BJ (cell line): ENCODE results near the gene RPS6KA2. TPM values are rescaled to one million over a fixed set of nuclear protein-coding genes. Genes with fewer than 3 reads are reported as not detected.
"Not testable (repeated sequence)": the region's sequence is repeated elsewhere in the genome, so short reads cannot be mapped to it uniquely, and the experiment has no call there.

Experiments
- CTCF ChIA-PET: fragments of 350-600 bp; formaldehyde crosslinking; extraction: SDS; loops from one replicate; lab custom pipeline; 2021; ENCODE audit warnings: antibody characterized with exemption, inconsistent platforms; lab: Yijun Ruan, JAX
- POLR2A ChIA-PET: fragments of 300-600 bp; sonication (Branson Sonifier 250); formaldehyde crosslinking; extraction: SDS; loops from one replicate; lab custom pipeline; 2021; ENCODE audit warnings: antibody characterized with exemption; lab: Charles Lee
- DNase-seq: peaks from one replicate; pipeline ENCODE4 v3.0.0-alpha.2; 2011; ENCODE audit warnings: low read depth
- H3K27me3 ChIP-seq: 2 replicates; pipeline ENCODE4 v1.6.0; 2011; ENCODE audit warnings: low read length; ENCODE audit not compliant: control insufficient read depth, insufficient read depth
- H3K36me3 ChIP-seq: 2 replicates; pipeline ENCODE4 v1.5.1; 2011; ENCODE audit warnings: low read length; ENCODE audit not compliant: control insufficient read depth, insufficient read depth
- H3K4me3 ChIP-seq: 2 replicates; pipeline ENCODE4 v1.5.1; 2011; ENCODE audit warnings: low read depth, mild to moderate bottlenecking, control low read depth, low read length
- CTCF ChIP-seq: IDR thresholded peaks from 2 replicates; pipeline ENCODE4 v1.5.1; 2011; ENCODE audit warnings: low read depth, mild to moderate bottlenecking, control low read depth, inconsistent platforms, low read length, moderate library complexity; ENCODE audit not compliant: insufficient read depth
- polyA plus RNA-seq: library from polyadenylated mRNA; depleted of rRNA; stranded (reverse); fragments of >200 nt; gene quantifications from 2 replicates; pipeline ENCODE4 v1.2.3, GENCODE V29; 2011

The RPS6KA2 gene
- polyA plus RNA-seq, 1 experiment, result 80.8 TPM

GRCh38 chr6:166369782-166370181 lies 257.3 kb downstream of the RPS6KA2 start:
- Histone ChIP-seq H3K27me3 (no peaks in the 10 kb centered on the region), H3K36me3 (no peaks in the 10 kb centered on the region), H3K4me3 (no peak overlapping the region)
- no peak for TF ChIP-seq CTCF
- ChIA-PET CTCF (no interaction called here), POLR2A (no interaction called here)
- DNase-seq, result no peak

GRCh38 chr6:166366921-166367320 lies 260.1 kb downstream of the RPS6KA2 start:
- H3K27me3 ChIP-seq, result no peaks in the 10 kb centered on the region
- H3K36me3 ChIP-seq, result no peaks in the 10 kb centered on the region; the same call in 1 of the 2 replicates
- POLR2A ChIA-PET, result interaction anchor here (0.6 kb wide), 1 partner anchor 1798 kb away, joined by 4 read pairs; no protein-coding TSS in a partner anchor
- TF ChIP-seq CTCF, result no peak
- CTCF ChIA-PET, result interaction anchor here (1.6 to 1.7 kb wide), 3 partner anchors 10 to 14 kb away, joined by 3 to 6 read pairs (median 4); no protein-coding TSS in a partner anchor
- no peak overlapping the region for H3K4me3 ChIP-seq
- no peak for DNase-seq

GRCh38 chr6:166365806-166366205 lies 261.2 kb downstream of the RPS6KA2 start:
- no peaks in the 10 kb centered on the region; the same call in 1 of the 2 replicates for H3K36me3 ChIP-seq
- ChIA-PET CTCF (interaction anchor here (1.6 to 1.7 kb wide), 3 partner anchors 11 to 15 kb away, joined by 3 to 6 read pairs (median 4); no protein-coding TSS in a partner anchor), POLR2A (no interaction called here)
- H3K27me3 ChIP-seq, result no peaks in the 10 kb centered on the region
- no peak for TF ChIP-seq CTCF
- no peak overlapping the region for H3K4me3 ChIP-seq
- no peak for DNase-seq

- TF ChIP-seq CTCF, result no peak
- DNase-seq, result no peak
- Histone ChIP-seq H3K4me3 (no peak overlapping the region), H3K36me3 (no peaks in the 10 kb centered on the region; the same call in 1 of the 2 replicates), H3K27me3 (no peaks in the 10 kb centered on the region)
- ChIA-PET POLR2A (interaction anchor here (0.7 kb wide), 1 partner anchor 24 kb away, joined by 3 read pairs; no protein-coding TSS in a partner anchor), CTCF (interaction anchor here (0.8 kb wide), 1 partner anchor 16 kb away, joined by 3 read pairs; no protein-coding TSS in a partner anchor)
These were observed 261.8 kb downstream of the RPS6KA2 start for GRCh38 chr6:166365221-166365620.

- no peak for TF ChIP-seq CTCF
- ChIA-PET CTCF (no interaction called here), POLR2A (interaction anchor here (0.6 kb wide), 1 partner anchor 17 kb away, joined by 3 read pairs; no protein-coding TSS in a partner anchor)
- Histone ChIP-seq H3K27me3 (no peaks in the 10 kb centered on the region), H3K4me3 (no peak overlapping the region), H3K36me3 (no peaks in the 10 kb centered on the region; the same call in 1 of the 2 replicates)
- no peak for DNase-seq
These were observed 262.6 kb downstream of the RPS6KA2 start for GRCh38 chr6:166364456-166364855.

GRCh38 chr6:166362427-166362826 lies 264.6 kb downstream of the RPS6KA2 start:
- H3K36me3 ChIP-seq, H3K4me3 ChIP-seq, POLR2A ChIA-PET, H3K27me3 ChIP-seq, DNase-seq, CTCF ChIA-PET: not testable (repeated sequence)
